GM18511 (cell line): ENCODE data around the gene UQCR11.

ENCODE experiments used
- ATAC-seq: cut with Tn5 transposase; IDR thresholded peaks from one replicate; pipeline ENCODE4 v1.9.1; 2021; ENCODE audit warnings: mild to moderate bottlenecking, moderate library complexity; ENCODE audit not compliant: unreplicated experiment

Gene UQCR11

DNA sequence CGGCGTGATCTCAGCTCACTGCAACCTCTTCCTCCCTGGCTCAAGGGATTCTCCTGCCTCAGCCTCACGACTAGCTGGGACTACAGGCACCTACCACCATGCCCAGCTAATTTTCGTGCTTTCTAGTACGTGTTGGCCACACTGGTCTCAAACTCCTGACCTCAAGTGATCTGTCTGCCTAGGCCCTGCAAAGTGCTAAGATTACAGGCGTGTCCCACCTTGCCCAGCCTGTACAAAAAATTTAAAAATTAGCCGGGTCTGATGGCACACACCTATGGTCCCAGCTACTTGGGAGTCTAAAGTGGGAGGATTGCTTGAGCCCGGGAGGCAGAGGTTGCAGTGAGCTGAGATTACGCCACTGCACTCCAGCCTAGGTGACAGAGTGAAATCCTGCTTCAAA, 32.5 kb downstream of the UQCR11 start:
- no peak for ATAC-seq

GRCh38 chr19:1571358-1571757, 33.9 kb downstream of the UQCR11 start:
- ATAC-seq = no peak

GRCh38 chr19:1570836-1571235, 34.4 kb downstream of the UQCR11 start:
- ATAC-seq = no peak

GRCh38 chr19:1569997-1570396, 35.3 kb downstream of the UQCR11 start:
- no peak for ATAC-seq

DNA sequence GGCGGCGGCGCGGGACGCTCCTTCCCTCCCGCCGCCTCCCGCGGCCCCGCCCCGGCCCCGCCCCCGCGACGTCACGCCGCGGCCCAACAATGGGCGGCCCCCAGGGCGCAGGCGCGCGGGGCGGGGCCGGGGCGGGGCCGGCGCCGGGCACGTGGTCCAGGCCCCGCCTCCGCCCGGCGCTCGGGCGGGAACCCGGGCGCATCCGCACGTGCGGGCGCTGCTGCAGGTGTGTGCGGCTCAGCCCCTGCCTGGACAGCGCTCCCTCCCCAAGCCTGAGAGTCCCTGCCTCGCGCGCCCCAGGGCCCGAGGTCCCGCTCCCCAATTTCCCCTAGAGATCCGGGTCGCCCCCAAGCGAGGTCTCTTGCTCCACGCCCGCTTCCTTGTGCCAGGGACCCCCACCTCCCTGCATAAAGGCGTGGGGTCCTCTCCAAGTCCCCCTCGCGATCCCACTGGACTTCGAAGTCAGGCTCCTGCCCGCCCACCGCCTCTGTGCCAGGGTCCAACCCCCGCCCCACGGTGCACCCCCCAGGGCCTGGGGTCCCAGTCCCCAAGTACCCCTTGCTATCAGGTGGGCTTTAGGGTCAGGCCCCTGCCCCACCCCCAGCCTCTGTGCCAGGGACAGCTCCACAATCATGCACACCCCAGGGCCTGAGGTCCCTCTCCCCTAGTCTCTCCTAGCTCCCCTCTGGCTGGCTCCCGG, 36.8 kb downstream of the UQCR11 start, which contains the start of gene MEX3D:
Gene MEX3D (minus strand): TSS at position 6 of the 700 bp plus-strand sequence. CDS start 267 bp downstream, outside the sequence.
- ATAC-seq = no peak

DNA sequence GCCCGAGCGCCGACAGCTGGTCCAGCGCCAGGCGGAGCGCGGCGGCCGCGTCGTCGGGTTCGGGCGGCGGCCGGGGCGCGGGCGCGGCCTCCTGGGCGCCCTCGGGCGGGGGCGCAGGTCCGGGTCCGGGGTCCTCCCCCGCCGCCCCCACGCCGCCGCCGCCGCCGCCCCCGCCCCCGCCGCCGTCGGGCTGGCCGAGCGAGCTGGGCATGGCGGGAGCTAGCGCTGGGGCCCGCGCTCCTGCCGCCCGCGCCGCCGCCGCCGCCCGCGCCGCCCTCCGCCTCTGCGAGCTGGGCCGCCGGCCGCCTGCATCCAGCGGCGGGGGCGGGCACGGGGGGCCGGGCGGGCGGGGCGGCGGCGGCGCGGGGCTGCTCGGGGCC, 37.4 kb downstream of the UQCR11 start:
- ATAC-seq = no peak

- no peak for ATAC-seq
Observed at GRCh38 chr19:1567116-1567847, 38.0 kb downstream of the UQCR11 start.

- ATAC-seq = no peak
Observed at GRCh38 chr19:1566392-1567115, 38.7 kb downstream of the UQCR11 start.

- ATAC-seq = no peak
Observed at GRCh38 chr19:1563251-1563650, 42.0 kb downstream of the UQCR11 start.

GRCh38 chr19:1561236-1561842, 43.9 kb downstream of the UQCR11 start:
- no peak for ATAC-seq

- no peak for ATAC-seq
Observed at GRCh38 chr19:1560286-1560882, 44.9 kb downstream of the UQCR11 start.

GRCh38 chr19:1558552-1558951, 46.7 kb downstream of the UQCR11 start:
- no peak for ATAC-seq

DNA sequence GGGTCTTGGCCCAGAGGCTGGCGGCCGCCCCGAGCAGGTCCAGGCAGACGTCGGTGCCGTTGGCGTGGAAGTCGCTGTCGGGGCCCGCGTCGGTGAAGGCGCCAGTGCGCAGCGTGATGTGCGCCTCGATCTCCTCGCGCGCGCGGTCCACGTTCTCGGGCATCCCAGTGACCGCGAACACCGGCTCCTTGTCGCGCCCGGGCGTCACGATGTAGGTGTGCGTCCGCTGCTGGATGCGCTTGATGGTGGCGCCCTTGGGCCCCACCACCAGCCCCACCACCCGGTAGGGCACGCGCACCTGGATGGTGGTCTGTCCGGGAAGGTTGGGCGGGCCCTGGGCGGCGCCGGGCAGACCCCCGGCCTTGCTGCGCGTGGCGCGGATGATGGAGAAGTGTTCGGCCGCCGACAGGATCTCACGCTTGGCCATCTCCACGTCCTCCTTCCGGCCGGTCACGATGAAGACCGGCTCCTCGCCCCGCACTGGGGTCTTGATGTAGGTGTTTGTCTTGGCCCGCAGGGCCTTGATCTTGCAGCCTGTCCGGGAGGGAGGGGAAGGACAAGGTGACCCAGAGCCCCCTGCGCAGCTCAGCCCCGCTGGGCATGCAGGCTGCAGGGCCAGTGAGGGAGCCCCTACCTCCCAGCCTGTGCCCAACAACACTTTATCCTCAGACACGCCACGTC, 48.7 kb downstream of the UQCR11 start:
- ATAC-seq = no peak

DNA sequence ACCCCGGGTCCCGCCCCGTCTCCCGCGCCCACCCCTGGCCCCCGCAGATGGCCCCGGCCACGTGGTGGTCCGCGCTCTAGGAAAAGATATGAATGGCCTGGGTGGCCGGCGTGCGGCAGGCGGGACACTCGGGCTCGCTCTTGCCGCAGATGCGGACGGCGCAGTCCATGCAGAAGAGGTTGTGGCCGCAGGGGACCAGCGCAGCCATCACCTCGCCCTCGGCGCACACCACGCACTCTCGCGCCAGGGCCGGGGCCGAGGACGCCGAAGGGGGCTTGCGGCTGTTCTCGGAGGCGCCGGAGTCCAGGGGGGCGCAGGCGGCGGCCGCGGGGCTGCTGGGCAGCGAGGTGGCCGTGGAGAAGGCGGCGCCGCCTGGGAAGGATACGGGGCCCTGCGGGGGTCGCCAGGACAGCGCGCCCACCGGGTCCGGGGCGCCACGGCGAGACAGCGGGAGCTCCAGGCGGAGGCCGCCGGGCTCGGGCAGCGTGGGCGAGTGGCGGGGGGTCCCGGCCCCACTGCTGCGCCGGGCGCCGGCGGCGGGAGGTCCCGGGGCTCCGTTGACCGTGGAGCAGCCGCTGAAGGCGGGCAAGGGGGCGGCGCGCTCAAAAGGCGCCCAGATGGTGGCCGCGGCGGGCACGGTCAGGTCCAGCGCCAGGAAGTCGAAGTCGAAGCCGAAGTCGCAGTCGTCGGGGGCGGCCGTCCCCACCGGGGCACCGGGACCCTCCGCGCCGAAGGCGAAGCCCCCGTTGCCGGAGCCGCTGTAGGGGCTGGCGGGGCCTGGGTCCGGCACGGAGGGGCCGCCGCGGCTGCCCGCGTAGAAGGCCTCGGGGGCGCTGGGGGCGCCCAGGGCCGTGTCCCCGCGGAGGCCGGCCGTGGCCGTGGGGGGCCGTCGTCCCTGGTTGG, 49.5 kb downstream of the UQCR11 start:
- no peak for ATAC-seq

DNA sequence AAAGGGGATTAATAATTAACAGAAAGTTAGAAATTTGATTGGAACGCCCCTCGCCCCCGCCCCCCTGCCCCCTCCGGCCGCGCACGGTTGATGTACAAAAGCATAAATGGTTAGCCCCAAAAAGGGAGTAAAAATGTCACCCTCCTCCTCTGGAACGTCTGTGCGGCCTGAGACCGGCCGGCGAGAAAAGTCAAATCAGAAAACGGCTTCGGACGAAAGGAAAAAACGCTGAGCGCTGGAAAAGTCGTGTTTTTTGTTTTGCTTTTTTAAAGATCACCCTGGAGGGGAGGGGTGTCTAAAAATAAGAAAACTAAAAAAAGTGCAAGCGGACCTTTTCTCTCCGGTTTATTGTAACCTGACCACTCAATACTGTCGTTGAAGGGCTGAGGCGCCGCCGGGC, 50.3 kb downstream of the UQCR11 start:
- ATAC-seq = no peak

- no peak for ATAC-seq
Observed at GRCh38 chr19:1553415-1553814, 51.8 kb downstream of the UQCR11 start.

- ATAC-seq = no peak
Observed at GRCh38 chr19:1551068-1552040, 53.9 kb downstream of the UQCR11 start.

GRCh38 chr19:1549332-1549945, 55.8 kb downstream of the UQCR11 start:
- no peak for ATAC-seq
